OCI-LY1 (cell line): ENCODE measurements around the gene FBXO46.

Experiments used
- H2AFZ ChIP-seq: fragments of 200-600 bp; sonication (generic), shearing (Covaris generic); 2 replicates; pipeline ENCODE4 v1.6.0; 2014; ENCODE audit warnings: antibody characterized with exemption, mild to moderate bottlenecking, low read length
- H3F3A ChIP-seq: fragments of 200-600 bp; sonication (generic), shearing (Covaris generic); 2 replicates; pipeline ENCODE4 v1.6.0; 2014; ENCODE audit warnings: mild to moderate bottlenecking, antibody characterized with exemption, low read length, moderate library complexity; ENCODE audit not compliant: insufficient read depth
- H3K27ac ChIP-seq: fragments of 200-600 bp; sonication (generic); 2 replicates; pipeline ENCODE4 v1.5.1; 2014; ENCODE audit warnings: low read length, mixed run types, mild to moderate bottlenecking, low read depth; ENCODE audit not compliant: poor library complexity, severe bottlenecking
- H3K27me3 ChIP-seq: fragments of 200-600 bp; sonication (generic); 2 replicates; pipeline ENCODE4 v1.6.0; 2014; ENCODE audit warnings: antibody characterized with exemption, mild to moderate bottlenecking, low read length, moderate library complexity; ENCODE audit not compliant: insufficient read depth
- H3K36me3 ChIP-seq: fragments of 200-600 bp; sonication (generic); 2 replicates; pipeline ENCODE4 v1.6.1; 2014; ENCODE audit warnings: mild to moderate bottlenecking, antibody characterized with exemption, low read length, moderate library complexity, mixed read lengths; ENCODE audit not compliant: insufficient read depth
- H3K4me1 ChIP-seq: fragments of 200-600 bp; sonication (generic); 2 replicates; pipeline ENCODE4 v1.5.1; 2014; ENCODE audit warnings: mild to moderate bottlenecking, low read length, moderate library complexity; ENCODE audit not compliant: insufficient read depth, severe bottlenecking
- H3K4me2 ChIP-seq: fragments of 200-600 bp; sonication (generic), shearing (Covaris generic); 2 replicates; pipeline ENCODE4 v1.6.1; 2014; ENCODE audit warnings: low read length
- H3K4me3 ChIP-seq: fragments of 200-600 bp; sonication (generic); 2 replicates; pipeline ENCODE4 v1.5.1; 2014; ENCODE audit warnings: low read length, low read depth, mild to moderate bottlenecking, mixed read lengths; ENCODE audit not compliant: poor library complexity, severe bottlenecking
- H3K79me2 ChIP-seq: fragments of 200-600 bp; shearing (Covaris generic); 2 replicates; pipeline ENCODE4 v1.6.1; 2016; ENCODE audit warnings: mixed run types, low read length, mixed read lengths; ENCODE audit not compliant: insufficient read depth
- H3K9ac ChIP-seq: fragments of 200-600 bp; sonication (generic), shearing (Covaris generic); 2 replicates; pipeline ENCODE4 v1.6.1; 2014; ENCODE audit warnings: mild to moderate bottlenecking, low read length, mixed read lengths
- H3K9me2 ChIP-seq: fragments of 200-600 bp; sonication (generic), shearing (Covaris generic); 2 replicates; pipeline ENCODE4 v1.6.1; 2014; ENCODE audit warnings: low read depth, mild to moderate bottlenecking, low read length, mixed read lengths
- H3K9me3 ChIP-seq: fragments of 200-600 bp; shearing (Covaris generic); 2 replicates; pipeline ENCODE4 v1.6.1; 2014; ENCODE audit warnings: low read length, mixed read lengths
- H4K20me1 ChIP-seq: fragments of 200-600 bp; sonication (generic), shearing (Covaris generic); 2 replicates; pipeline ENCODE4 v1.6.0; 2016; ENCODE audit warnings: mild to moderate bottlenecking, low read length; ENCODE audit not compliant: insufficient read depth
- CTCF ChIP-seq: fragments of 200-600 bp; sonication (generic), shearing (Covaris generic); IDR thresholded peaks from 2 replicates; pipeline ENCODE4 v1.5.1; 2017; ENCODE audit warnings: mild to moderate bottlenecking, antibody characterized with exemption, low read length, moderate library complexity, mixed read lengths
- EZH2 ChIP-seq: fragments of 200-600 bp; sonication (generic), shearing (Covaris generic); IDR thresholded peaks from 2 replicates; pipeline ENCODE4 v1.8.0; 2017; ENCODE audit warnings: borderline replicate concordance, mixed run types, mild to moderate bottlenecking, antibody characterized with exemption, low read length, moderate library complexity, mixed read lengths

Gene FBXO46

GRCh38 chr19:45668342-45668871 is 62.3 kb downstream of the FBXO46 start:
- Histone ChIP-seq H4K20me1 (no peaks in the 10 kb centered on the region), H3K27ac (peak overlapping the region; percentile 61), H2AFZ (no peak overlapping the region; the same call in 1 of the 2 replicates), H3K9ac (peak overlapping the region; percentile 68), H3K4me1 (peaks cover 29% of the 10 kb centered on the region), H3F3A (no peaks in the 10 kb centered on the region), H3K9me2 (no peaks in the 10 kb centered on the region), H3K4me2 (peak overlapping the region; percentile 90), H3K4me3 (peak overlapping the region; percentile 72), H3K36me3 (no peaks in the 10 kb centered on the region), H3K79me2 (no peaks in the 10 kb centered on the region), H3K27me3 (no peaks in the 10 kb centered on the region), H3K9me3 (no peaks in the 10 kb centered on the region)
- TF ChIP-seq CTCF = no peak
- no peak for TF ChIP-seq EZH2

GRCh38 chr19:45667620-45668341 is 62.9 kb downstream of the FBXO46 start, which contains the start of gene GIPR:
Gene GIPR (plus strand): TSS chr19:45668221. CDS start chr19:45669521, 1,300 bp downstream.
- Histone ChIP-seq H3K79me2 (no peaks in the 10 kb centered on the region), H3K27ac (peak within 1 kb of the TSS; percentile 61), H2AFZ (no peak within 1 kb of the TSS; the same call in 1 of the 2 replicates), H3K4me1 (peaks cover 29% of the 10 kb centered on the region), H3K9me3 (no peaks in the 10 kb centered on the region), H3K4me2 (peak within 1 kb of the TSS; percentile 90), H3K9ac (peak within 1 kb of the TSS; percentile 68), H3K4me3 (peak within 1 kb of the TSS; percentile 72), H3K9me2 (no peaks in the 10 kb centered on the region), H3K36me3 (no peaks in the 10 kb centered on the region), H4K20me1 (no peaks in the 10 kb centered on the region), H3F3A (no peaks in the 10 kb centered on the region), H3K27me3 (no peaks in the 10 kb centered on the region)
- no peak for TF ChIP-seq EZH2
- TF ChIP-seq CTCF = no peak

GRCh38 chr19:45664575-45664974 is 66.1 kb downstream of the FBXO46 start:
- Histone ChIP-seq H3K9ac (no peak overlapping the region), H3K27me3 (no peaks in the 10 kb centered on the region), H3F3A (no peaks in the 10 kb centered on the region), H2AFZ (no peak overlapping the region), H3K36me3 (no peaks in the 10 kb centered on the region), H4K20me1 (no peaks in the 10 kb centered on the region), H3K4me1 (peaks cover 24% of the 10 kb centered on the region), H3K4me2 (no peak overlapping the region), H3K4me3 (no peak overlapping the region), H3K9me3 (no peaks in the 10 kb centered on the region), H3K79me2 (no peaks in the 10 kb centered on the region), H3K27ac (no peak overlapping the region), H3K9me2 (no peaks in the 10 kb centered on the region)
- no peak for TF ChIP-seq CTCF
- no peak for TF ChIP-seq EZH2
